ENCODE measurements around the gene TESK2. TPM values are rescaled to one million over a fixed set of nuclear protein-coding genes. Genes with fewer than 3 reads are reported as not detected.

Gene TESK2
- total RNA-seq, 1 donor = 2.0 TPM

DNA sequence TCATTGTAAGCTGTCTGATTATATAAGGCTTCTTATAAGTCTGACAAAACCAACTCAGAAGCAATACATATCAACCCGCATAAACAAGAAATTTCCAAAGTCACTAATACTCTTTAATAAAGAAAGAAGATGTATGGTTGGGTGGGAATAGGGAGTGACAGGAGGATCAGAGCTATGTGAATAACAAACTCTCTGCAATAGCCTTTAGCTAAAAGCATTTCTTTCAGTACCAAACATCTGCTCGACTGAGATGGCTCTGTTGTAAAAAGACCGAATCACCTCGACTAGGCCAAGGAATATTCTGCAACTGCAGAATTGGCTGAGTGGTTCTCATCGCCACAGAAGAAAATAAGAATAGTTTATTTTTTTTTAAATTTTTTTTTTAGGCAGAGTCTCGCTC lies 111.4 kb downstream of the TESK2 start:
- TF ChIP-seq CTCF (IDR thresholded peaks at IDR 0.05; ENCODE audit: insufficient read depth, low read length) = no peak
- H3K4me3 ChIP-seq (ENCODE audit: low read depth, low read length) = no peak overlapping the region
- no peak for DNase-seq (ENCODE audit: low read depth)

DNA sequence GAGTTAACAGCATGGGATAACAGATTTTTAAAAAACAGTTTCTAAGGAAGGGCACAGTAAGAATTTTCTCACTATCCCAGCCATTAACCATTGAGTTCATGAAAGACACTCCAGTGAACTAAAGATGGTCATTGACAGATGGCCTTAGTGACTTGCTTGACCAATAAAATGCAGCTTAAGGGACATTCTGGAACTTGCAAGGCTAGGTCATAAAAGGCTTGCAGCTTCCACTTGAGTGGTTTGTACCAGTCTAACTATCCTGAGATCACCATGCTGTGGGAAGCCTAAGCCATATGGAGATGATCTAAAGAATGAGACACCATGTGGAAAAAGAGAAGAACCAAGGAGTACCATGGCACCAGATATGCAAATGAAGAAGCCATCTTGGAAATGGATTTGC lies 112.8 kb downstream of the TESK2 start:
- H3K4me3 ChIP-seq (ENCODE audit: low read depth, low read length) = no peak overlapping the region
- TF ChIP-seq CTCF (IDR thresholded peaks at IDR 0.05; ENCODE audit: insufficient read depth, low read length) = no peak
- no peak for DNase-seq (ENCODE audit: low read depth)

- H3K4me3 ChIP-seq (ENCODE audit: low read depth, low read length) = no peak overlapping the region
- DNase-seq (ENCODE audit: low read depth) = peak; percentile 22
- no peak for TF ChIP-seq CTCF (IDR thresholded peaks at IDR 0.05; ENCODE audit: insufficient read depth, low read length)
Observed at GRCh38 chr1:45375104-45376090, 115.6 kb downstream of the TESK2 start.

GRCh38 chr1:45373573-45373972 lies 117.4 kb downstream of the TESK2 start:
- H3K4me3 ChIP-seq (ENCODE audit: low read depth, low read length) = no peak overlapping the region
- DNase-seq (ENCODE audit: low read depth) = no peak
- TF ChIP-seq CTCF (IDR thresholded peaks at IDR 0.05; ENCODE audit: insufficient read depth, low read length) = no peak

DNA sequence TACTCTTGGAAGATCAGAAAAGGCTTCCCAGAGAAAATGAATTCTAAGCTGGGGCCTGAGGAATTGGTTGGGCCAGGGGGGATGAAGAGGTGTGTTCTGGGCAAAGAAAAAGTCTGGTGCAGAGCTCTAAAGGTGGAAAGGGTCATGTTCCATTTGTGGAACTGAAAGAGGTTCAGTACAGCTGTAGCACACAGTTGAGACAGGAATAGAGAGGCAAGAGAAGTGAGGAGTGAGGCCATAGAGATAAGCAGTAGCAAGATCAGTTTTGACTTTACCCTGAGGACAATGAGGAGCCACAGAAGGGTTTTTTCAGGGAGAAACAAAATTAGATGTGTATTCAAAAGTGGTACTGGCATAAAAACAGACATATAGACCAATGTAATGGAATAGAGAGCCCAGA lies 120.4 kb downstream of the TESK2 start:
- DNase-seq (ENCODE audit: low read depth) = no peak
- no peak for TF ChIP-seq CTCF (IDR thresholded peaks at IDR 0.05; ENCODE audit: insufficient read depth, low read length)
- no peak overlapping the region for H3K4me3 ChIP-seq (ENCODE audit: low read depth, low read length)

- no peak for DNase-seq (ENCODE audit: low read depth)
- TF ChIP-seq CTCF (IDR thresholded peaks at IDR 0.05; ENCODE audit: insufficient read depth, low read length) = no peak
- H3K4me3 ChIP-seq (ENCODE audit: low read depth, low read length) = no peak overlapping the region
Observed at GRCh38 chr1:45365051-45365450, 125.9 kb downstream of the TESK2 start.

Data from fibroblast of the aortic adventitia (primary cell).